Measurements from ENCODE around the gene PLCB3.

Gene PLCB3

GRCh38 chr11:64268025-64268892 is 16.9 kb downstream of the PLCB3 start:
- no peak for DNase-seq

- peak in 1 of 2 donors; percentile 79 for DNase-seq
These were observed 17.7 kb downstream of the PLCB3 start for GRCh38 chr11:64268893-64269539.

GRCh38 chr11:64269540-64270220 is 18.4 kb downstream of the PLCB3 start:
- peak; percentile 95 to 97 for DNase-seq

- DNase-seq: no peak
These were observed 23.9 kb downstream of the PLCB3 start for GRCh38 chr11:64275031-64275800.

GRCh38 chr11:64275841-64276240 is 24.5 kb downstream of the PLCB3 start:
- no peak for DNase-seq

GRCh38 chr11:64276653-64277431 is 25.5 kb downstream of the PLCB3 start:
- no peak for DNase-seq

- no peak for DNase-seq
These were observed 27.4 kb downstream of the PLCB3 start for GRCh38 chr11:64278576-64279190.

GRCh38 chr11:64281957-64282770 is 30.8 kb downstream of the PLCB3 start:
- DNase-seq: no peak

GRCh38 chr11:64283092-64283491 is 31.8 kb downstream of the PLCB3 start:
- no peak for DNase-seq

GRCh38 chr11:64284048-64284961 is 33.0 kb downstream of the PLCB3 start, which contains the start of gene BAD:
TSS of gene BAD (minus strand) at chr11:64284665. CDS start at chr11:64284368, 297 bp downstream.
- peak; percentile 78 to 83 for DNase-seq

- peak; percentile 54 to 98 for DNase-seq
These were observed 33.9 kb downstream of the PLCB3 start, which contains the start of gene GPR137 for GRCh38 chr11:64284962-64285884. TSS of gene GPR137 (plus strand) at chr11:64285848. CDS start at chr11:64286525, 677 bp downstream.

GRCh38 chr11:64285885-64286800 is 34.8 kb downstream of the PLCB3 start:
- DNase-seq: no peak

- no peak for DNase-seq
These were observed 35.5 kb downstream of the PLCB3 start for GRCh38 chr11:64286801-64287159.

GRCh38 chr11:64287676-64288352 is 36.5 kb downstream of the PLCB3 start:
- no peak for DNase-seq

GRCh38 chr11:64288353-64288750 is 37.0 kb downstream of the PLCB3 start:
- DNase-seq: no peak

GRCh38 chr11:64289002-64289564 is 37.8 kb downstream of the PLCB3 start:
- DNase-seq: no peak
